MCF 10A (cell line): ENCODE data around the gene BAG1. TPM values are rescaled to one million over a fixed set of nuclear protein-coding genes. Genes with fewer than 3 reads are reported as not detected.

Experiments used
- BruUV-seq: library from RNA; stranded (reverse); fragments of 400-500 nt; replicated peaks from 2 replicates; lab custom pipeline; 2021; lab: Mats Ljungman, UMichigan
- CTCF ChIA-PET: fragments of 300-600 bp; sonication (Branson Sonifier 250); formaldehyde crosslinking; extraction: SDS; loops from one replicate; lab custom pipeline; 2021; ENCODE audit warnings: antibody characterized with exemption, inconsistent platforms; lab: Yijun Ruan, JAX
- POLR2A ChIA-PET: fragments of 300-600, 350-650 bp; sonication (Branson Sonifier 250); formaldehyde crosslinking; extraction: SDS; loops from one replicate; lab custom pipeline; 2020; ENCODE audit warnings: antibody characterized with exemption, inconsistent platforms; lab: Yijun Ruan, JAX
- DNase-seq: peaks from one replicate; pipeline ENCODE4 v3.0.0-alpha.2; 2018; ENCODE audit not compliant: unreplicated experiment
- H3K27ac Mint-ChIP-seq: one replicate; pipeline ENCODE4 v1.8.0; 2022; ENCODE audit warnings: mild to moderate bottlenecking, low read depth, mixed read lengths; ENCODE audit not compliant: unreplicated experiment
- H3K27me3 Mint-ChIP-seq: one replicate; pipeline ENCODE4 v1.8.0; 2022; ENCODE audit warnings: mixed read lengths; ENCODE audit not compliant: insufficient read depth, unreplicated experiment
- H3K36me3 Mint-ChIP-seq: one replicate; pipeline ENCODE4 v1.8.0; 2022; ENCODE audit warnings: mild to moderate bottlenecking, moderate library complexity, mixed read lengths; ENCODE audit not compliant: insufficient read depth, unreplicated experiment
- H3K4me1 Mint-ChIP-seq: one replicate; pipeline ENCODE4 v1.8.0; 2022; ENCODE audit warnings: mixed read lengths; ENCODE audit not compliant: insufficient read depth, unreplicated experiment
- H3K4me3 Mint-ChIP-seq: one replicate; pipeline ENCODE4 v1.8.0; 2022; ENCODE audit warnings: mild to moderate bottlenecking, moderate library complexity, mixed read lengths; ENCODE audit not compliant: unreplicated experiment
- H3K9me3 Mint-ChIP-seq: one replicate; pipeline ENCODE4 v1.8.0; 2022; ENCODE audit warnings: mixed read lengths; ENCODE audit not compliant: unreplicated experiment
- intact Hi-C: fragments of 100-400 bp; cut with micrococcal nuclease; formaldehyde crosslinking; loops from 2 replicates; pipeline ENCODE4 v1.14.1; 2022
- total RNA-seq: library from RNA; stranded (reverse); gene quantifications from 2 replicates; pipeline ENCODE4 v1.2.3, GENCODE V29; 2022
- TF ChIP-seq, protein P1 (sequence below): fragments of 200-600 bp; IDR thresholded peaks from one replicate; pipeline ENCODE4 v1.8.0; 2022; ENCODE audit warnings: antibody characterized with exemption, mild to moderate bottlenecking; ENCODE audit not compliant: unreplicated experiment

Gene BAG1
- total RNA-seq, 1 experiment from 2014 or later, result 91.8 TPM

DNA sequence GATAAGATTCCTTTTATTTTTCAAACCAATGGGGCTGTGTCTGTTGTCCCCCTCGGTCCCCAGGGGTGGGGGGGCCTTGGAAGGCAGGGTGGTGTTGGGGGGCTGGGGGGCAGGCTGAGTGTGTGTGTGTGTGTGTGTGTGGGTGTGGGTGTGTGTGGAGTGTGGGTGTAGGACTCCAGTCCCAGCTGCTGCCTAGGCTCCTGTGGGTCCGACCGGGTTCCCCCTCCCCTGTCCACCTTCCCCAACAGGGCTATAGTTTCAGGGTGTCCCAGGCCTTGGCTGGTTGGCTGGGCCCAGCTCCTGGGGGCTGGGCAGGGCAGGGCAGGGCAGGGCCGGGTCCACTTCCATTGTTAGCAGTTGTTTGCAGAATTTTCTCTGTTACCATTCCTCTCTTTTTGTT is 23.7 kb upstream of the BAG1 start:
- no peak for DNase-seq
- TF ChIP-seq, protein P1, sequence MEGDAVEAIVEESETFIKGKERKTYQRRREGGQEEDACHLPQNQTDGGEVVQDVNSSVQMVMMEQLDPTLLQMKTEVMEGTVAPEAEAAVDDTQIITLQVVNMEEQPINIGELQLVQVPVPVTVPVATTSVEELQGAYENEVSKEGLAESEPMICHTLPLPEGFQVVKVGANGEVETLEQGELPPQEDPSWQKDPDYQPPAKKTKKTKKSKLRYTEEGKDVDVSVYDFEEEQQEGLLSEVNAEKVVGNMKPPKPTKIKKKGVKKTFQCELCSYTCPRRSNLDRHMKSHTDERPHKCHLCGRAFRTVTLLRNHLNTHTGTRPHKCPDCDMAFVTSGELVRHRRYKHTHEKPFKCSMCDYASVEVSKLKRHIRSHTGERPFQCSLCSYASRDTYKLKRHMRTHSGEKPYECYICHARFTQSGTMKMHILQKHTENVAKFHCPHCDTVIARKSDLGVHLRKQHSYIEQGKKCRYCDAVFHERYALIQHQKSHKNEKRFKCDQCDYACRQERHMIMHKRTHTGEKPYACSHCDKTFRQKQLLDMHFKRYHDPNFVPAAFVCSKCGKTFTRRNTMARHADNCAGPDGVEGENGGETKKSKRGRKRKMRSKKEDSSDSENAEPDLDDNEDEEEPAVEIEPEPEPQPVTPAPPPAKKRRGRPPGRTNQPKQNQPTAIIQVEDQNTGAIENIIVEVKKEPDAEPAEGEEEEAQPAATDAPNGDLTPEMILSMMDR, result no peak
- Mint-ChIP-seq H3K27ac (no peak overlapping the region), H3K9me3 (no peaks in the 10 kb centered on the region), H3K4me3 (no peak overlapping the region), H3K36me3 (peaks cover 27% of the 10 kb centered on the region), H3K4me1 (peaks cover 15% of the 10 kb centered on the region), H3K27me3 (no peaks in the 10 kb centered on the region)
- no TSS peak for BruUV-seq
- intact Hi-C loops, result loop anchor here (10.0 kb wide), 1 partner anchor 67 kb away; no protein-coding TSS in a partner anchor
- POLR2A ChIA-PET, result interaction anchor here (0.7 to 2.9 kb wide), 8 partner anchors 19 to 178 kb away, joined by 3 to 63 read pairs (median 6); partner anchors contain the start of genes B4GALT1, BAG1 and CHMP5
- CTCF ChIA-PET, result interaction anchor here (1.1 to 2.6 kb wide), 6 partner anchors 8 to 86 kb away, joined by 3 to 13 read pairs (median 6); no protein-coding TSS in a partner anchor

DNA sequence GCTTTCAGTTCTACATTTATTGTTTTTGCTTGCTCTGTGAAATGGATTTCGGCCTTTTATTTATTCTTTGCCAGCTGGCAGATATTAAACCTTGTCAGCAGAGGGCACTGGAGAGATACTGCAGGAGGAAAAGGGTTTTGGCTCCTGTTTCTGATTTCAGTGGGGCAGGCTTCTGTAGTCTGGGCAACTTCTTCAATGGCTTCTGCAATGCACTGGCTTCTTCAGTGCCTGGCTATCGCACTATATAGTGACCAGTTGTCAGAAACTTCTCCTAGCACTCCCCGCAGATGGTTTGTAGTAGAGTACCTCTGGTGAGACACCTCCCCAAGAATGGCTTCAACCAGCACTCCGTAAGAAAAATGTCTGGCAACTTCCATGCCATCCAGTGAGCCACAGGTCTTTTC is 22.6 kb upstream of the BAG1 start:
- Mint-ChIP-seq H3K4me1 (peaks cover 3% of the 10 kb centered on the region), H3K36me3 (peaks cover 27% of the 10 kb centered on the region), H3K27me3 (no peaks in the 10 kb centered on the region), H3K4me3 (no peak overlapping the region), H3K9me3 (no peaks in the 10 kb centered on the region), H3K27ac (peak overlapping the region; percentile 46)
- DNase-seq, result peak; percentile 75
- ChIA-PET CTCF (interaction anchor here (0.6 to 2.6 kb wide), 20 partner anchors 9 to 124 kb away, joined by 3 to 13 read pairs (median 4); partner anchors contain the start of gene CHMP5), POLR2A (interaction anchor here (0.5 to 2.2 kb wide), 15 partner anchors 10 to 1281 kb away, joined by 3 to 20 read pairs (median 3); partner anchors contain the start of genes ANKRD18B, B4GALT1, BAG1 and CHMP5)
- BruUV-seq, result no TSS peak
- intact Hi-C loops, result loop anchor here (1.0 to 10.0 kb wide), 4 partner anchors 58 to 166 kb away; partner anchors contain the start of gene AQP7
- TF ChIP-seq, protein P1, result peak; percentile 67

DNA sequence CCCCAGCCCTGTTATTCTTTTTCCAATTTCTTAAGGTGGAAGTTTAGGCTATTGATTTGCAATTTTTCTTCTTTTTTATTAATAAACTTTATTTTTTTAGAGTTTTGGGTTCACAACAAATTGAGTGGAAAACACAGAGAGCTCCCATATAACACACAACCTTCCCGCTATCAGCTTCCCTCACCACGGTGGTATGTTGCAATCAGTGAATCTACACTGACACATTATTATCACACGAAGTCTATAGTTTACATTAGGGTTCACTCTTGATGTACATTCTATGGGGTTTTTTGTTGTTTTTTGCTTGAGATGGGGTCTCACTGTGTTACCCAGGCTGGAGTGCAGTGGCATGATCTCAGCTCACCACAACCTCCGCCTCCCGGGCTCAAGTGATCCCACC is 21.0 kb upstream of the BAG1 start:
- no TSS peak for BruUV-seq
- no peak for DNase-seq
- TF ChIP-seq, protein P1, result no peak
- Mint-ChIP-seq H3K27ac (no peak overlapping the region), H3K9me3 (no peaks in the 10 kb centered on the region), H3K4me3 (no peak overlapping the region), H3K27me3 (no peaks in the 10 kb centered on the region), H3K36me3 (peaks cover 27% of the 10 kb centered on the region), H3K4me1 (no peaks in the 10 kb centered on the region)
- ChIA-PET CTCF (interaction anchor here (0.7 to 1.8 kb wide), 4 partner anchors 12 to 187 kb away, joined by 4 to 7 read pairs (median 6); no protein-coding TSS in a partner anchor), POLR2A (interaction anchor here (0.7 to 0.9 kb wide), 2 partner anchors 54 to 188 kb away, joined by 3 to 4 read pairs; partner anchors contain the start of gene NOL6)
- intact Hi-C loops, result loop anchor here (10.0 kb wide), 1 partner anchor 69 kb away; no protein-coding TSS in a partner anchor

DNA sequence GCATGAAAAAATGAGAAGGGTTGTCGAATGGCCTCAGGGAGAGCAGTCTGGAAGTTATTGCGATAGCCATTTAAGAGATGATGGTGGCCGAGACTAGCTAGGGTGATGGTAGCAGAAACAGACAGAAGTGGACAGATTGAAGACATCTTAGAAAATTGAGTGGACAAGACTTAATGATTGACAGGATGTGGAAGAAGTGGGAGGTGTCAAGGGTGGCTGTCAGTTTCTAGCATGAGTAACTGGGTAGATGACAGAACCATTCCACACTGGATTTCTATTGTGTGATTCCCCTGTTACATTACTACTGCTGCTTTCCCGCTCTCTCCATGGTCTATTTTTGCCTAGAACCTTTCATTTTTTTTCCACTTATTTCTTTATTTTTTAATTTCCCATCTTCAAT is 13.0 kb upstream of the BAG1 start:
- ChIA-PET CTCF (interaction anchor here (1.2 kb wide), 1 partner anchor 9 kb away, joined by 5 read pairs; no protein-coding TSS in a partner anchor), POLR2A (interaction anchor here (0.8 to 1.5 kb wide), 3 partner anchors 12 to 44 kb away, joined by 3 to 5 read pairs (median 3); partner anchors contain the start of gene NFX1)
- TF ChIP-seq, protein P1, result no peak
- no peaks in the 10 kb centered on the region for H3K9me3 Mint-ChIP-seq
- no TSS peak for BruUV-seq
- intact Hi-C loops, result no loop called here
- H3K27me3 Mint-ChIP-seq, result no peaks in the 10 kb centered on the region
- H3K4me1 Mint-ChIP-seq, result peaks cover 5% of the 10 kb centered on the region
- H3K4me3 Mint-ChIP-seq, result no peak overlapping the region
- H3K27ac Mint-ChIP-seq, result no peak overlapping the region
- H3K36me3 Mint-ChIP-seq, result peaks cover 89% of the 10 kb centered on the region
- DNase-seq, result no peak
